Measurements from ENCODE around the gene TUBAL3.

DNA sequence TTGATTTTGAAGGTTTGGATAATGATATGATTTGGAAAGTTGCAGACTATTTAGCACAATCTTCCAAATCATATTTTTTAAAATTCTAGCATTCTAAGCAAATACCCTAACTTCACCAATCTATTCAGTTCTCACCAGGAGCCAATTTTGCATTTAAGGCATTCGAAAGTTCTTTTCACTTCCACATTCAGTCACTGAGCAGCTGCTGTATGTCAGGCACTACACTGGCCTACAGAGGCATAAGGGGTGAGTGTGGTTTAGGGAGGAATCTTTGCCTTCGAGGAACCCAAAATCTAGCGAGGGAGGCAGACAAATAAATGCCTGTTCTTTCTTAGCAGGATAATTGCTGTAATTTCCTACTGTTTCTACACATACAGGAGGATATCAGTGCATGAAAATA is 50.6 kb downstream of the TUBAL3 start:
- TF ChIP-seq CTCF (IDR thresholded peaks at IDR 0.05) (no peak), POLR2A (IDR thresholded peaks at IDR 0.05) (no peak), POLR2AphosphoS5 (IDR thresholded peaks at IDR 0.05) (no peak)
